Measurements from ENCODE around the gene PTPRG. TPM values are rescaled to one million over a fixed set of nuclear protein-coding genes. Genes with fewer than 3 reads are reported as not detected.
A peak's percentile ranks its signal among the peaks of the same experiment; 100 is the strongest.

The PTPRG gene
- total and polyA plus RNA-seq, 8 donors: 50.9 to 88.4 (median 54.4) TPM

- TF ChIP-seq CTCF (IDR thresholded peaks at IDR 0.05): no peak
- no peak for DNase-seq
- H3K9me3 ChIP-seq: no peaks in the 10 kb centered on the region
- H3K27me3 ChIP-seq: no peaks in the 10 kb centered on the region
- H3K36me3 ChIP-seq: no peaks in the 10 kb centered on the region
- H3K4me3 ChIP-seq: no peak overlapping the region
- no peak for ATAC-seq
- no peak overlapping the region for H3K27ac ChIP-seq
- H3K4me1 ChIP-seq: peaks cover 4 to 7% of the 10 kb centered on the region in 2 donors
- intact Hi-C loops (cut with DNase I): no loop called here
These were observed 233.0 kb downstream of the PTPRG start for GRCh38 chr3:61794341-61794740.

- ATAC-seq (no peak), DNase-seq (no peak)
- H3K36me3 ChIP-seq: no peaks in the 10 kb centered on the region
- intact Hi-C loops (cut with DNase I): no loop called here
- no peaks in the 10 kb centered on the region for H3K9me3 ChIP-seq
- no peak for TF ChIP-seq CTCF (IDR thresholded peaks at IDR 0.05)
- no peak overlapping the region for H3K27ac ChIP-seq
- no peaks in the 10 kb centered on the region for H3K27me3 ChIP-seq
- no peak overlapping the region for H3K4me3 ChIP-seq
- peaks cover 4 to 7% of the 10 kb centered on the region in 2 donors for H3K4me1 ChIP-seq
These were observed 233.6 kb downstream of the PTPRG start for GRCh38 chr3:61794961-61795360.

DNA sequence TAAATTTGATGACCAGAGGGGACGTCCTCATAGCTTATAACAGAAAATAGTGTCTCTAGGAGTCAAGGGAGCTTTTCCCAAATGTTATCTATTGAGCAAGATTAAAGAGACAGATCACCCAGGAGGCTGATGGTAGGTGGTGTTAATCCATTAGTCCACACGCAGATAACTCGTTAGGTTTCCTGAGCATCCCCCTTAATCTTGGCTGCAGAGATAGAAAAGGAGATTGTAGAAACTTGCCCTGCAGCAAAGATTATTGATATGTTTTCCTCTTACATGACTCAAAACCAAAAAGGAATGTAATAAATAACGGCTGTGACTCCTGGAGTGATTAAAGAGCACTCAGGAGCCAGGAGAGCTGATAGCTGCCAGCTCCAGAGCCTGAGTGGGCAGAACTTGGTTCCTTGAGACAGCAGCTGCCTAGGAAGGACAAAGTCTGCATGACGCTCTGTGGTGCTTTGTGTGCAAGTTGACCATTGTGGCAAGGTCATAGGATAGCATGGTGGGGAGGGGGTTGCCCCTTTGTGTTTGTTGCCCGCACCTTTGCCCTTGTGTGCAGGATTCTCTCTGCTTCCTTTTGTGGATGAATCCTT is 234.8 kb downstream of the PTPRG start:
- ATAC-seq (peak; percentile 86), DNase-seq (no peak)
- intact Hi-C loops (cut with DNase I): no loop called here
- no peaks in the 10 kb centered on the region for H3K27me3 ChIP-seq
- no peak overlapping the region for H3K27ac ChIP-seq
- H3K9me3 ChIP-seq: no peaks in the 10 kb centered on the region
- no peaks in the 10 kb centered on the region for H3K36me3 ChIP-seq
- TF ChIP-seq CTCF (IDR thresholded peaks at IDR 0.05): no peak
- peaks cover 0 to 7% of the 10 kb centered on the region in 2 donors for H3K4me1 ChIP-seq
- no peak overlapping the region for H3K4me3 ChIP-seq

DNA sequence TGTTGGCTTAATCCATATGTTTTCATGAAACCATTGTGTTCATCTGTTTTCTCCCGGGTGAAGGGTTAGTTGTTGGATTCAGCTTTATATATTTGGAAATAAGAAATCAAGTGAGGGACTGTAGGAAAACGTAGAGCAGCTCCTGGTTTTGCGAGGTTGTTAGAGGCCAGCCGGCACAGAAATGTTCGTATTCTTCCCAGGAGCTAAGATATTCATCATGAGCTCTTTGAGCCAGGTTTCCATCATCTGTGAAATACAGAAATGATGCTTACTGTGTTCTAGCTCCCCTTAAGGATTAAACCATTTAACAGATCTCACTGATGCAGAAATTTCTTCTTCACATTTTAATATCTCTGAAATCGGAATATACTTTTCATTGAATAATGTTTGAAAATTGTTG is 235.5 kb downstream of the PTPRG start:
- no peak overlapping the region for H3K4me3 ChIP-seq
- H3K27ac ChIP-seq: no peak overlapping the region
- no peak for ATAC-seq
- no peaks in the 10 kb centered on the region for H3K9me3 ChIP-seq
- H3K4me1 ChIP-seq: peaks cover 0 to 7% of the 10 kb centered on the region in 2 donors
- H3K36me3 ChIP-seq: no peaks in the 10 kb centered on the region
- H3K27me3 ChIP-seq: no peaks in the 10 kb centered on the region
- no peak for TF ChIP-seq CTCF (IDR thresholded peaks at IDR 0.05)
- intact Hi-C loops (cut with DNase I): no loop called here
- DNase-seq: no peak

- Histone ChIP-seq H3K27ac (no peak overlapping the region), H3K36me3 (no peaks in the 10 kb centered on the region), H3K27me3 (no peaks in the 10 kb centered on the region), H3K4me1 (peaks cover 5 to 17% of the 10 kb centered on the region in 2 donors), H3K4me3 (no peak overlapping the region), H3K9me3 (no peaks in the 10 kb centered on the region)
- TF ChIP-seq CTCF (IDR thresholded peaks at IDR 0.05): no peak
- DNase-seq: no peak
- intact Hi-C loops (cut with DNase I): no loop called here
- no peak for ATAC-seq
These were observed 241.4 kb downstream of the PTPRG start for GRCh38 chr3:61802772-61803171.

Measured in left lung (tissue), 10 donors.